PFSK-1 (cell line): Measurements from ENCODE around the gene SCGB1D4.

Experiments
- POLR2AphosphoS5 ChIP-seq: IDR thresholded peaks from 2 replicates; pipeline ENCODE4 v1.6.1; 2012; ENCODE audit warnings: low read depth, mild to moderate bottlenecking, control low read depth, low read length, moderate library complexity
- REST ChIP-seq, 2 experiments: IDR thresholded peaks; 2 replicates each; pipeline versions ENCODE4 v1.6.1 to v1.8.0; 2011 to 2012; ENCODE audit warnings: low read depth in 2 of 2, low read length in 2 of 2, control low read depth in 1 of 2, inconsistent platforms in 1 of 2, mild to moderate bottlenecking in 1 of 2, moderate library complexity in 1 of 2; ENCODE audit not compliant: insufficient read depth in 1 of 2
- SIN3A ChIP-seq: IDR thresholded peaks from 2 replicates; pipeline ENCODE4 v1.6.1; 2012; ENCODE audit warnings: mild to moderate bottlenecking, low read length, moderate library complexity, borderline replicate concordance; ENCODE audit not compliant: insufficient read depth
- TAF1 ChIP-seq: IDR thresholded peaks from 2 replicates; pipeline ENCODE4 v1.6.1; 2012; ENCODE audit warnings: low read length, control low read depth, borderline replicate concordance; ENCODE audit not compliant: insufficient read depth

DNA sequence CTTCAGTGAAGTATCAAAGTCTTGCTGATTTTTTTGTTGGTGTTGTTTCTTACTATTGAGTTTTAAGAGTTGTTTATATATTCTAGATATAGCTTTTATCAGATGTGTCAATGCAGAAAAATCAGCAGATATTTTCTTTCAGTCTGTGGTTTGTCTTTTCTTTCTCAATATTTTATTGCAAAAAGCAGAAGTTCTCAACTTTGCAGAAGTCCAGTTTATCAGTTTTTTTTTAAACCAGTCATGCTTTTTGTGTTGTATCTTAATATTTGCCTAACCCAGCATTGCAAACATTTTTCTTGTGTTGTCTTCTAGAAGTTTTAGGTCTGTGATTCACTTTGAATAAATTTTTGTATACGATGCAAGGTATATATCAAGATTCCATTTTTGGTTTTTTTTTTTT, 45.3 kb upstream of the SCGB1D4 start:
- TF ChIP-seq TAF1 (no peak), REST (IDR thresholded peaks at IDR 0.05; ENCODE audit: insufficient read depth in 1 of 2, low read depth in 2 of 2, low read length in 2 of 2) (no peak), POLR2AphosphoS5 (no peak), SIN3A (no peak)
